Central memory CD4-positive, alpha-beta T cell (primary cell): ENCODE measurements around the gene PATE4.
"Not testable (repeated sequence)": the region's sequence is repeated elsewhere in the genome, so short reads cannot be mapped to it uniquely, and the experiment has no call there.

Source experiments
- DNase-seq: peaks from one replicate; pipeline ENCODE4 v3.0.0; 2022
- total RNA-seq, 3 experiments: gene quantifications; one replicate each; lab custom pipeline; 2026; lab: John Stamatoyannopoulos, UW

Gene PATE4, protein sequence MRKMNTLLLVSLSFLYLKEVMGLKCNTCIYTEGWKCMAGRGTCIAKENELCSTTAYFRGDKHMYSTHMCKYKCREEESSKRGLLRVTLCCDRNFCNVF
- 0 reads per million in 3 experiments for total RNA-seq

DNA sequence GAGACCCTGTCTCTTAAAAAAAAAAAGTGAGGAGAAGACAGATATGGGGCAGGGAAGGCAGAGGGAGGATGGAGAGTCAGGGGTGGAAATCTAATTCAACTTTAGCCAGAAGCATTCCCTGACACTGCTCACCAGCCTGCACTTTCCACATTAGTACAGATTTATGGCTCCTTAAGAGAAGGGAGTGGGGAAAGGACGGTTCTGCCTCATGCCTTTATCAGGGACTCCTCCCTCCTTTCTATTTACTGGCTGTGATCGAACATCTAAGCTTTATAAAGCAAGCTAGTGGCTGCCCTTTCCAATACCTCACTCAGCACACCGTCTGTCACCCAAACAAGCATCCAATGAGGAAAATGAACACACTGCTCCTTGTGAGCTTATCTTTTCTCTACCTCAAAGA is at the start of gene PATE4:
Gene PATE4, plus strand, starts transcription at position 301 of the 400 bp plus-strand sequence. Its CDS starts 44 bp downstream, at position 345.
- DNase-seq, result no peak

DNA sequence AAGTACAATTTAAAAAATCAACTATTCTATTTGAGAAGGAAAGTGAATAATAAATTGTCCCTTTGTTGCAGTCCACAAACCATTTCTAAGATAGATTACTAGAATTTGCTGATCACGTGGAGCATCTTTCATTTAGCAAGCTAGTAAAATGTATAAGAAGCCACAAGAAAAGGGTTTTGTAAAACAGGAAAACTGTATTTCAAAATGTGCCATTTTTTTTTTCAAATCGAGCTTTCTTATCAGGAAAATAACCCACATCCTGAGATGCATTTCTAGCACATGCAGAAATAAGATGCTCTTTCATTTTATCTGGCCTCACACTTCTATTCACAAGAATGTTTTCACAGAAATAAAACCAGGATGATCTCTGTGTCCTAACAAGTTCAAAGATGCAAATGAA is 48.4 kb upstream of the PATE4 start:
- no peak for DNase-seq

DNA sequence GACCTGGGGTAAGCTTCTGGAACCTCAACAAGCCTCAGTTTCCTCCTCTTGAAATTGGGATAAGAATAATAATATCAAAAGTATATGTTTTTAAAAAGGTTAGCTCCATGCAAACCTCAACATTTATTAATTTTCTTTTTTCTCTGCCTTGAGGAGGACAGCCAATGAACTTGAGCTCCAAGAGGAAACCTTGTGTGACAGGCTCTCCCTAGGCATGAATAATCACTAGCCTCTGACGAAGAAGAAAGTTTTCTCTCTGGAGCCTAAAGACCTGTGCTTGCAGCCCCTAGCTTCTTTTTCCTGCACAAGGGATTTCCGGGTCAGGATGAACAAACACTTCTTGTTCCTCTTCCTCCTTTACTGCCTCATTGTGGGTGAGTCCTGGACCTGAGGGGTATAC is 45.3 kb upstream of the PATE4 start, which contains the start of gene PATE3:
Gene PATE3, plus strand, starts transcription at position 301 of the 400 bp plus-strand sequence. Its CDS starts 25 bp downstream, at position 326.
- DNase-seq, result no peak

DNA sequence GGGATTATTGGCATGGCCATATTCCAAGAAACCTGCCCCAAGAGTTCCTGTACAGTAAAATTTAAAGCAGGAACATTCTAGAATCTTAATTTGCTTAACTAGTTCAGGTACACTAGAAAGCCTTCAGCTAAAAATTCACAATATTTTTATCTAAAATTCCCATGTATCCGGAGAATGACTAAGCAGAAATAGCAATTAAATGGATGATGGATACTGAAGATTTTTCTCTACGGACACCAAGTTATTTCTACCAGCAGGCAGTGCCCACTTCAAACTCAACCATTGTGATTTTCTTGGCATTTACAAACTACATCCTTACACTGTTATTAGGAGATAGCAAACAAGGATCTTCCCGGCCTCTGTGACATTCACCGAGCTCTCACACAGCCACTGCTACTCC is 42.3 kb upstream of the PATE4 start:
- DNase-seq, result no peak

DNA sequence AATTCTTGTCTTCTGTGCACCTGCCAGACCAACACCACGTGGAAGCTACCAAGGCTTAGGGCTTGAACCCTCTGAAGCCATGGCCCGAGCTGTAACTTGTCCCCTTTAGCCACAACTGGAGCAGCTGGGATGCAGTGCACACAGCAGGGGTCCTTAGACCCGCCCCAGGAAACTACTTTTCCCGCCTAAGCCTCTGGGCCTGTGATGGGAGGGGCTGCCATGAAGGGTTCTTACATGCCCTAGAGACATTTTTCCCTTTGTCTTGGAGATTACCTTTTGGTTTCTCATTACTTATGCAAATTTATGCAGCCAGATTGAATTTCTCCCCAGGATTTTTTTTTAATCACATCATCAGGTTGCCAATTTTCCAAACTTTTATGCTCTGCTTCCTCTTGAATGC is 35.5 kb upstream of the PATE4 start:
- no peak for DNase-seq

DNA sequence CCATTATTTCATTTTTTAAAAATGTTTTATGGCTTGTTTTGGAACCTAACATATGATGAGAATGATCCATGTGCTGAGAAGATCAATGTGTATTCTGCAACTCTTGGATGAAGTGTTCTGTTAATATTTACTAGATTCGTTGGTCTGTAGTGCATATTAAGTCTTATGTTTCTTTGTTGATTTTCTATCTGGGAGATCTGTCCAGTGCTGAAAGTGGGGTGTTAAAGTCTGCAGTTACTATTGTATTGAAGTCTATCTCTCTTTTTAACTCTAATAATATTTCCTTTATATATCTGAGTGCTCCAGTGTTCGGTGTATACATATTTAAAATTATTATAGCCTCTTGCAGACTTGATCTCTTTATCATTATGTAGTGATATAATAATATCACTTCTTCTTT is 33.3 kb upstream of the PATE4 start:
- no peak for DNase-seq

DNA sequence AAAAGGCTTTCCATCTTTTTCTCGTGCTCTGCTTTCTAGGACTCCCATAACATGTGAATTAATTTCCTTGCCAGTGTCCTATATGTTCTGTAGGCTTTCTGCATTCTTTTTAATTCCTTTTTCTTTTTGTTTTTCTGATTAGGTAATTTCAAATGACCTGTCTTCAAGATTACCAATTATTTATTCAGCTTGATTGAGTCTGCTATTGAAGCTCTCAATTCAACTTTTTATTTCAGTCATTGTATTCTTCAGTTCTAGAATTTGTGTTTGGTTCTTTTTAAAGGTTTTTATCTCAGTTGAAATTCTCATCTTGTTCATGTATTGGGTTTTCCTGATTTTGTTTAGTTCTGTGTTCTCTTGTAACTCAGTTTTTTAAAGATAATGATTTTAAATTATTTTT is 30.7 kb upstream of the PATE4 start:
- no peak for DNase-seq

DNA sequence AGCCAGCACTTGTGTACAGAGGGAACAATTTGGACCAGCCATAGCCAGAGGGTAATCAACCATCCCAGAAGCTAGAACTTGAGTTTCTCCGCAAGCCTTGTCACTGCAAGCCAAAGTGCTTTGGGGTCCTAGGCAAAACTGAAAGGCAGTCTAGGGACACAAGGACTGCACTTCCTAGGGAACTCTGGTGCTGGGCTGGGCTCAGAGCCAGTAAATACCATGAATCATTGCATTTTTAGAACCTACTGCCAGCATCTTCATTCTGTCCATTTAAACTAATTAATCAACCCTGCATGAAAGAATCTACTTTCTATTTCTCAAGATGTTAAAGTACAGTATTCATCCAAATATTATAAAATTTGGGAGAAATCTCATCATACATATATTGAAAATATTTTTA is 25.2 kb upstream of the PATE4 start:
- no peak for DNase-seq

DNA sequence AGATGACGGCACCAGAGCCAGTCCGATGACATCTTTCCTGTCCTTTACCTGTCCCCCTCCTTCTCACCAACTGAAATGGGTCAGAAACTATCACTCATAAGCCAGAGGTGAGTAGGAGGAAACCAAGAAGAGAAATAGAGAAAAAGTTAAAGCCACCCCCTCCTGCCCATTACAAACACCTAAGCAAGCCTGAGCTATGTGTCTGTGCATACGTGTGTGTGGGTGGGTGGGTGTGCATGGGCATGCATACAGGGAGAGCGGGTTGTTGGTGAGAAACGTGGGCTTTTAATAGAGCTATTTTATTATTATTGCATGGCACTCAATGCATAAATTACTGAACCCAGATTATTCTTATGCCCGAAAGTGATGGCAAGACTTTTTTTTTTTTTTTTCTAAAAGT is 2.6 kb downstream of the PATE4 start:
- no peak for DNase-seq

DNA sequence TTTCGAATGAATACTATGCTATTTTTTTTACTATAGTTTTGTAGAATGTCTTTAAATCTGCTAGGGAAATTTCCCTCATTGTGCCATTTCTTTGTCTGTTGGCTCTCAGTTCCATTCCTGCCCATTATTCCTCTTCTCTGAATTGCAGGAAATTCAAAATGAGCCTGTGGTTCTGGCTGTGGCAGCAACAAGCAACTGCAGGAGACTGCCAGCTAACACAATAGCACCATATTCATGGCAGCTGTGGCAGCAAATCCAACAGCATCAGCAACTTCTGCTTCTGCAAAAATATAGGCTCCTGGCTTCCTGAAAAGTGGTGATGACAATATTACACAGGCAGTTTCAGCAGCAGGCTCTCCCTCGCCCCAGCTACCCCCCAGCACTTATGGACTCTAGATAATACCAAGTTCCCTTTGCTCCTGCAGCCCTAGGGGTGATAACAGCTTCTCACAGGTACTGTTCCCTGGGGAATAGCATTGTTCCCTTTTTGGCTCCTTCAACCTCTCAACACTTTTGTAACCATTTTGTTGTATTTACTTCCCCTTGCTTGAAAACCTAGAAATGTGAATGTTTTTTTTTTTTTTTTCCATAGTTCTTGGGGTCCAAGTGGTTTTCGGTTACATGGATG is 9.3 kb downstream of the PATE4 start:
- DNase-seq, result no peak

DNA sequence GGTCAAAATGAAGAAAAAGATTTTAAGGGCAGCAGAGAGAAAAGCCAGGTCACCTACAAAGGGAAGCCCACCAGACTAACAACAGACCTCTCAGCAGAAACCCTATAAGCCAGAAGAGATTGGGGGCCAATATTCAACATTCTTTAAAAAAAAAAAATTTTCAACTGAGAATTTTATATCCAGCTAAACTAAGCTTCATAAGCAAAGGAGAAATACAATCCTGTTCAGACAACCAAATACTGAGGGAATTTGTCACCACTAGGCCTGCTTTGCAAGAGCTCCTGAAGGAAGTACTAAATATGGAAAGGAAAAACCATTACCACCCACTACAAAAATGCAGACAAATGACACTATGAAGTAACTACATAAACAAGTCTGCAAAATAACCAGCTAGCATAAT is 13.1 kb downstream of the PATE4 start:
- no peak for DNase-seq

DNA sequence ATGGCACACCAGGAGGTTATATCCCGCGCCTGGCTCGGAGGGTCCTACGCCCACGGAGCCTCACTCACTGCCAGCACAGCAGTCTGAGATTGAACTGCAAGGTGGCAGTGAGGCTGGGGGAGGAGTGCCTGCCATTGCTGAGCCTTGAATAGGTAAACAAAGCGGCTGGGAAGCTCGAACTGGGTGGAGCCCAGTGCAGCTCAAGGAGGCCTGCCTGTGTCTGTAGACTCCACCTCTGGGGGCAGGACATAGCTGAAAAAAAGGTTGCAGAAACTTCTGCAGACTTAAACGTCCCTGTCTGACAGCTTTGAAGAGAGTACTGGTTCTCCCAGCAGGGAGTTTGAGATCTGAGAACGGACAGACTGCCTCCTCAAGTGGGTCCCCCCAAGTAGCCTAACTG is 24.6 kb downstream of the PATE4 start:
- not testable (repeated sequence) for DNase-seq

DNA sequence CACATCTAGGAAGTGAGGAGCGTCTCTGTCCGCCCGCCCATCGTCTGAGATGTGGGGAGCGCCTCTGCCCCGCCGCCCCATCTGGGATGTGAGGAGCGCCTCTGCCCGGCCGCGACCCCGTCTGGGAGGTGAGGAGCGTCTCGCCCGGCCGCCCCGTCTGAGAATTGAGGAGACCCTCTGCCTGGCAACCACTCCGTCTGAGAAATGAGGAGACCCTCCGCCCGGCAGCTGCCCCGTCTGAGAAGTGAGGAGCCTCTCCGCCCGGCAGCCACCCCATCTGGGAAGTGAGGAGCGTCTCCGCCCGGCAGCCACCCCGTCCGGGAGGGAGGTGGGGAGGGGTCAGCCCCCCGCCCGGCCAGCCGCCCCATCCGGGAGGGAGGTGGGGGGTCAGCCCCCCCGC is 29.7 kb downstream of the PATE4 start:
- DNase-seq, result not testable (repeated sequence)

DNA sequence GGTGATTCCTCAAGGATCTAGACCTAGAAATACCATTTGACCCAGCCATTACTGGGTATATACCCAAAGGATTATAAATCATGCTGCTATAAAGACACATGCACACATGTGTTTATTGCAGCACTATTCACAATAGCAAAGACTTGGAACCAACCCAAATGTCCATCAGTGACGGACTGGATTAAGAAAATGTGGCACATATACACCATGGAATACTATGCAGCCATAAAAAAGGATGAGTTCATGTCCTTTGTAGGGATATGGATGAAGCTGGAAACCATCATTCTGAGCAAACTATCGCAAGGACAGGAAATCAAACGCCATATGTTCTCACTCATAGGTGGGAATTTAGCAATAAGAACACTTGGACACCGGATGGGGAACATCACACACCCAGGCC is 32.2 kb downstream of the PATE4 start:
- not testable (repeated sequence) for DNase-seq

DNA sequence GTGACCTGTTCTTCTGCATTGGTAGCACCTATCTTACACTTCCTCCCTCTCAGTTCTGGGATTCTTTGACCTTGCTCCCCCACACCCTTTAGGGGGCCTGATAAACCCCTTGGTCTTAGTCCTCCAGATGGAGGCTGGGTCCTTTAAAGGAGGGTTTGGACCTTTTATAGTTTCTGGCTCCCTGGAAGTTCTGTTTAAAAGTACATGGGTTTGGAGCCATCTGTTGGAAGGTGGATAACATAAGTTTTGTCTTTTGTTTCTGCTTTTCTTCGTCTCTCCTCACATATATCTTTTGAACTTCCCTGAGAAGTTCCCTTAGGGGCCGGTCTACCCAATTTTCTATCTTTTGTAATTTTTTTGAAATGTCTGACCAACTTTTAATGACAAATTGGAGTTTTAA is 36.4 kb downstream of the PATE4 start:
- no peak for DNase-seq

DNA sequence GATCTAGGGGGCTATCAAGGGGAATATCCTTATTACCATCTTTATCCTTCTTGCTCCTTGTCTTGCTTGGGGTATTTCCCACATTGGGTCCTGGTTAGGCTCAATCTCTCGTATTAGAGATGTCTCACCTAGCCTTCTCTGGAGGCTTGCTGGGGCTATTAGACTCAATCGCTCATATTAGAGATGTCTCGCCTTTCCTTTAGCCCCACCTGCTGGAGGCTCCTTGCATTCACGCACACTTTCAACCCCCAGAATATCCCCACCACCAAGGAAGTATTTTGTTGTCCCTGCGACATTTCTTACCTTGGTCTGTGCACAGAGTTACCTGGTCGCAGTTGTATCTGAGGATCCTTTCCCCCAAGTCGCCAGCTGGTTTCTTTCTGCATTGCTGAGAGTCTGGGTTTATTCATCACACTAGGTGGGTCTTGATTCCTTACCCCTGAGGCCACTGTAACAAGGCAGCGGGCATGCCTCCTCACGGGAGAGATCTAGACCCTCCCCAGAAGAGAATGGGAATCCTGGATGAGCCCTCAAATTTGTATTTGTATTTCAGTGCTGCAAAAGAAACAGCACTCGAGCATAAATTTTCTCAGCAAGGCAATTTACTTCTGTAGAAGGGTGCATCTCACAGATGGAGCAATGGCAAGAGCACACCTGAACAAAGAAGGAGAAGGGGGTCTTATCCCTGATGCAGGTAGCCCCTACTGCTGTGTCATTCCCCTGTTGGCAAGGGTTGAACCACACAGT is 38.4 kb downstream of the PATE4 start:
- DNase-seq, result no peak

DNA sequence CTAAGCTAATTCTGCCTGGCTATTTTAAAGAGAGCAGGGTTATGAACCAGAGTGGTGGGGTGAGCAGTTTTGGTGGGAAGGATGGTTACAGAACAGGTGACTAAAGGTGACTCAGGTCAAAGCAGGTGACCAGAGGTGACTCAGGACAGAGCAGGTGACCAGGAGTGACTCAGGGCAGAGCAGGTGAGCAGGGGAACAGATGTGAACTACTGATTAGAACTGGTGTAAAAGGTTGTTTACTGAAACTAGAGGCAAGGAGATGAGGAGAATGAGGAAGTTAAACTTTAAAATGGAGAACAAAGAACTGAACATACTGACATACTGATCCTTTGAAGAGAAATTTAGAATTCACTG is 39.0 kb downstream of the PATE4 start:
- no peak for DNase-seq

DNA sequence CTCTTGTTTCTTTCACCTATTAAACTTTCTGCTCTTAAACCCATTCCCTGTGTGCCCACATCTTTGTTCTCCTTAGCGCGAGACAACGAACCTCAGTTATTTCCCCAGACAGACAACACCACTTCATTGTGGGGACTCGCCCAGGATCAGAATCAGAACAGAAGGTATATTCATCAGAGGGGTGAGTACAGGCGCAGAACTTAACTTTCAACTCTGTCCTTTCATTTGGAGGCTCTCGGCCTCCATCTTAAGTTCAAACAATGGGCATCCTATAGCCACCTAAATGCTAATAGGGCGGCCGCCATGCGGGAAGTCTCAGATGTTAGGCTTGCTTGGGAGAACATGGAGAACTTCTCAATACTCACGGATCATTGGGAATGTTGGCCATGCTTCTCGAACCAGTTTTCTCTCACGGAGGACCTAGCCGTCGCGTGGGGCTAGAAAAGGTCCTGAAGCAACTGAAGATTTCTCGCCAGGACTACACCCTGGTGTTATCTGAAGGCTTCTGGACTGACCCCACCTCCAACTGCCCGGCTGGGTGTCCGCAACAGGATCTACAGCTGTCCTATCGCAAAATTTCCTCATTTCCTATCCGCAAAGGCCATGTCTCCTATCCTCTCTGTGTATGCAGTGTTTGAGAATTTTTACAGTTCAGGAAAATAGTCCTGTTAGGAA is 40.9 kb downstream of the PATE4 start:
- no peak for DNase-seq

DNA sequence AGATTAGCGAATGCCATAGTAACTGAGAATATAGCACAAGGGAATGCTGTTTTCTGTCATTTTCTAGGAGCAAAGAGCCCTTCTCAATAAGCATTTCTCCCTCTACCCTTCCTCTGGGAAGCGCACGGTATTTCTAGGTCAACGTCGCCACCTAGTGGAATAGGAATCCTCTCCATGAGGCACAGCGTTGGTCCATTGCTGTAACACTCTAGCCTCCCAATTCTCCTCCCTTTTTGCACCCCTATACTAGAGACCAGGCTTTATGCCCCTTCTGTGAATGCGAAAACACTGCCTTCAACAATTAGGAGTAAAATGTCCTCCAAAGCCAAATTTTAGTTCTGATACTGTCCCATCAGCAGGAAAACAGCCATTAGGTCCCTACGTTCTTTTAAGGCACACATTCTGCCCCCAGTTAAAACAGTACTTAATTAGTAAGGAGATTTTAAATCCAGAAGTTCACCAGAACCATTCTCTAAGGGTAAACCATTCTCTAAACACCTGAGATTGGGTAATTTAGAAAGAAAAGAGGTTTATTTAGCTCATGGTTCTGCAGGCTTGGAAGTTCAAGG is 41.5 kb downstream of the PATE4 start:
- peak; percentile 24 for DNase-seq

DNA sequence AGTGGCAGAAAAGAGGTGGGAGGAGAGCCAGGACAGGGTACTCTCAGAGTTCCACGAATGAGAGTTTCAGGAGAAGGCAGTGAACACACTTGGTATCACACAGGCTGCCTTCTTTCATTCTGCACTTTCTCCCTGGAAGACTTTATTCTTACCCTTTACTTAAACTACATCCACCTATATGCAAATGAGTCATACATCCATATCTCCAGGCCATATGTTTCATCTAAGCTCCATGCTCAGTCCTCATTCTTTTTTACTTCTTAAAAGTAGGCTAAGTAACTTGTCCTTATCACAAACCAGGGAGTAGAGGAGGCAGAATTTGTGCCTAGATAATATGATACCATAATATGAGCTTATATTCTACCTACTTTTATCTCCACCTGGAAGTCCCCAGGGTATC is 48.2 kb downstream of the PATE4 start:
- DNase-seq, result no peak

DNA sequence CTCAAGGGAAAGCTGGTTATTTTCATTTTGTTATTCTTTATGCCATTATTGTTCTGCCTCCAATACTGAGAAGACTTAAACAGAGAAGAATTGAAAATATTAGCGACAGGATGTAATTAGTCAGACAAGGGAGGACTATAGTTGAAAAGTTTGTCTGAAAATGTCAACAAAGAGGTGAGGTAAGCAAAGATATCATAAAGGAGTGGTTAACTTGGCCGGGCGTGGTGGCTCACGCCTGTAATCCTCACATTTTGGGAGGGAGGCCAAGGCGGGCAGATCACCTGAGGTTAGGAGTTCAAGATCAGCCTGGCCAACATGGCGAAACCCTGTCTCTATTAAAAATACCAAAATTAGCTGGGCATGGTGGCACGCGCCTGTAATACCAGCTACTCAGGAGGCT is 50.3 kb downstream of the PATE4 start:
- no peak for DNase-seq

DNA sequence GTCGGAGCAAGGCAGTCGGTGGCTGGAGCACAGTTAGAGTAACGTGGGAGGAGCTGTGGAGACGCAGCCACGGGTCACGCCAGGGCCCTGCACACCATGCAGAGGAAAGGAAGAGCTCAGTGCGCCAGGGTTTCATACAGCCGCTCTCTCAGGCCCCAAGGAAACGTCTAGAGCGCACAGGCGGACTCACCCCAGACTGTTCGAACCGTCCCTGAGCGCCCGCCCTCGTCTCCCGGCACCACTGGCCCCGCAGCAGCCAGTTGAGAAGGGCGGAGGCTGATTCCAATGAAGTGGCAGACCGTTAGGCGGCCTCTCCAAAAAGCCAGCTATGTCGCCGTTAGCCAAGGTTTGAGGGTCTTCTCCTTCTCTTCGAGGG is 53.9 kb downstream of the PATE4 start:
- no peak for DNase-seq
